GM19035 (cell line): Measurements from ENCODE around the gene RTN4RL2.

Experiments
- ATAC-seq: cut with Tn5 transposase; IDR thresholded peaks from one replicate; pipeline ENCODE4 v1.9.1; 2021; ENCODE audit not compliant: unreplicated experiment

The RTN4RL2 gene

DNA sequence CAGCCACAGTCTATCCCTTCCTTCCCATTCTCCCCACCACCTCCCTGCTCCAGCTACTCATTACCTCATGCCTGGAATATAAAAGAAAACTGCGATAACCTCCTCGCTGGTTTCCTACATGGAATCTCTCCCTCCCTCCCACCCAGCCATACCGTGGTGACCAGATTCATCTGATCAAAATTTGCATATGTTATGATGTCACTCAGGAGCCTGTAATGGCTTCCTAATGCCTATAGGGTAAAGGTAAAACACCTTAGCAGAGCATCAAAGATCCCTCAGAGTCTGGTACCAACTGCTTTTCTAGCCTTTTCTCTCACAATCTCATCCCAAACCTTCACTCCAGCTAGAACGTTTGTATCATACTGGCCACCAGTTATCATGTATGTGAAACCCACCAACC, 19.6 kb downstream of the RTN4RL2 start:
- no peak for ATAC-seq

DNA sequence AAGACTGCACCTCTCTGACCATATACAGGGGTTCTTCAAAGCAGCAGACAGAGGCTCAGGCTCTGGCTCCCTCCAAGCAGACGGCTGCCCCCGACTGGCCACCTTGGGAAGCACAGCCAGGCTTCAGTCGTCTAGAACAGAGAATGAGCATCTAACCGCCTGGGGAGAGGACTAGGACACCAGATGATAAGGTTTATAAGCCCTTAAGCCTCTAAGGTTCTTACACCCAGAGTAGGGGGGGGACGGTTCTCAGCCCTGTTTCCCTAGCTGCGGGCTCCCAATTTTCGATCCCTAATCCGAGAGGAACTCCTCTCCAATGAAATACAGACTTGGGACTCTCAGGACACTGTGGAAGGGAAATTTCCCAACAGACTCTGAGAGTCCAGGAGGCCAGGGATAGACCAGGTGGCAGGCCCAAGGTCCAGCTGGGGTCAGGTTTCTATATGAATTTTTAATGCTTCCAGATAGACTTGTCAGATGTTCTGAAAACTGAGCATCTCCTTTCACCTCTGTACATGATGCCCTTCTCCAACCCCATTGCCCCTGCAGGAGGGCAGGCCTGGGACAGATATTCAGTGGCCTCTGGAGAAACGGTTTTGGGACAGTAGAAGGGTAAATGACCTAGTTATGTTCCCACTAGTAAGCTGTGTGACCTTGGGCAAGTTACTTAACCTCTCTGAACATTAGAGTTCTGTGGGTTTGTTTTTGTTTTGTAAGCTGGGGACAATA, 20.2 kb downstream of the RTN4RL2 start:
- no peak for ATAC-seq

DNA sequence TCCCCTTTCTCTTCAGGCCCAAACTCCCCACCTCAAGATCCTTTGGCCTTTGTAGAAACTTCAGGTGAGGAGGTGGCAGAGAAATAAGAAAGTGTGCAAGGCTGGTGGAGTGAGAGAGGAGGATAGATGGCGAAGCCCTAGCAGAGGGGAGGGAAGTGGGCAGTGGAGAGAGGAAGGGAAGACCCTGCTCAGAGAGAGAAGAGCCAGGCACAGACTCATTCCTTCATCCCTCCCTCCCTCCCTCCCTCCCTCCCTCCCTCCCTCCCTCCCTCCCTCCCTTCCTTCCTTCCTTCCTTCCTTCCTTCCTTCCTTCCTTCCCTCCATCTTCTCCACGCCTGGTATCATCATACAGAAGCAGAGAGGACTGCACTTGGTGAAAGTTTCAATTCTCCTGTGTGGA, 21.0 kb downstream of the RTN4RL2 start:
- ATAC-seq = no peak

DNA sequence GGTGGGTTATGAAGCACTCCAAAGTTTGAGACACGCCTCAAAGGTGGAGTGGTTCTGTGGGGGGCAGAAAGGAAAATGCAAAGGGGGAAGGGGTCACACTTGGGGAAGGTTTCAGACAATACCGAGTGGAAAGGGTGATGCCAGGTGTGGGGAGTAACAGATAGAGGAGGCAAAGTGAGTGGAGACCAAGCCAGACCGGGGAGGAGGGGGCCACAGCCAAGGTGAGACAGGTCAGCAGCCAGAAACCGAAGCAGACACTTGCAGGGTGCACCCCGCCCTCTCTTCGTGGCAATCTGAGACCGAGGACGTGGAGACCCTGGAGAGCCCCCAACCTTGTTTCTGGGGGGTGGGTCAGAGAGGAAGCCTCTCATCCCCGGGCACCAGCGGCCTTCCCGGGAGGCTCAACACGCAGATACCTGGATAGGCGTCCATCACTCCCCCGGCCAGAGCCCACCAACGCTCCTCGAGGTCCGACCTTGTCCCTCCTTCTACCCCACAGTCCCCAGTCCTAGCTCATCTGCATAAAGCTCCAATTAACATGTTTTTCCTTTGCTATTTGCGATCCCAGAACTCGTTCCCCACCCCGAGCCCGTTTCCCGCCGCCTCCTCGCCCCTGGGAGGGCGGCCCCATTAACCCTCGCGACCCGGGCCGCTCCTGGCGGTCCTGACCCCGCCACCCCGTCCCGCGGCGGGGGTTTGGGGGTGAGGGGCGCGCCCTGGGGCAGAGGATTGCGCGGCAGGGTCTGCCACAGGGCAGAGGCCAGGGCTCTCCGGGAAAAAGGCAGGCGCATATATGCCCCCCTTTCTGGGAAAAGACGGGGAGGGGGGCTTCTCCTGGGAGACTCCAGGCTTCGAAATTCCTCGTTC, 21.8 kb downstream of the RTN4RL2 start:
- ATAC-seq = no peak

DNA sequence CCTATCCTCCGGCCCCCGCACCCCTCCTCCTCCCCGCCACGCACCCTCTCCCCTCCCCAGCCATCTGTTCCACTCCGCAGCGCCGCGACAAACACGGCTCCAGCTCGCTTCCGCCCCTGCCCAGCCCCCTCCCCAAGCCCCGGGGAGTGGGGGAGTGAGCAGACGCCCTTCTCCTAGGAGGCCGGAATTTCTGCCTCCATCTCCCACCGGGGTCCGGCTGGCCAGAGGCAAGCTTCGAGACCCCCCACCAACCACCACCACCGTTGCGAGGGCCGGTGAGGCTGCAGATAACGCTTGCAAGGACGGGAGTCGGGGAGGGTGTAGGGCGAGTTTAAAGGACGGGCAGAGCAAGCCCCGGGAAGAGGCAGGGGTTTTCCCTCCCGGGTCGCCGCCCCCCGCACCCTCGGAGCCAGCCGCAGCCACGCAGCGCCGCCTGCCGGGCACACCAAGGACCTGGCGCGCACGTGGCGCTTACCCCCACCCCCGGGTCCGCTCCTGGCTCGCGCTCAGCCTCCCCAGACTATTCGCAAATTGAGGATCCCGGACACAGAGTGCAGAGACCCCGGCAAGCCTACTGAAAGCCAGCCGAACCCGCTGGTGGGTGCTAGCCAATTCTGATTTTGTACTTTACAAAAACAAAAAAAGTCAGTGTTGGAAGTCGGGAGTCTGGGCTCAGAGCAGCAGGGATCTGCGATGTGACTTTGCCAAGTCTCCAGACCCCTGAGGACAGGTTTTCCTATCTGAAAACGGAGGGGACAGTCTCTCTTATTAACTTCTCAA, 22.6 kb downstream of the RTN4RL2 start:
- ATAC-seq = no peak

DNA sequence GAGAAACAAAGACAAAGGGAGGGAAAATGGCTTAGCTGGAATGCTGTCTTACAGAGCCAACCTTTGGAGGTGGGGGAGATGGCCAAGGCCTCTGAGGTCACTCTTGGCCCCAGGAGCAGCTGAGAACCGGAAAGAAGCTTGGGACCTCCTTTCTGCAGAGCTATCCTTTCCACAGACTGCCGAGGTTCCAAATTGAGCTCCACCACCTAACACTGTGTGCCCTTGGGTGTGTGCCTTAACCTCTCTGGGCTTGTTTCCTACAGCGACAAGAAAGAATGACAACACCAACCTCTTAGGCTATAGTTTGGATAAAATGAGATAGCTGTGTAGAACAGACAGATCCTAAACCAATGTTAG, 23.2 kb downstream of the RTN4RL2 start:
- ATAC-seq = no peak

DNA sequence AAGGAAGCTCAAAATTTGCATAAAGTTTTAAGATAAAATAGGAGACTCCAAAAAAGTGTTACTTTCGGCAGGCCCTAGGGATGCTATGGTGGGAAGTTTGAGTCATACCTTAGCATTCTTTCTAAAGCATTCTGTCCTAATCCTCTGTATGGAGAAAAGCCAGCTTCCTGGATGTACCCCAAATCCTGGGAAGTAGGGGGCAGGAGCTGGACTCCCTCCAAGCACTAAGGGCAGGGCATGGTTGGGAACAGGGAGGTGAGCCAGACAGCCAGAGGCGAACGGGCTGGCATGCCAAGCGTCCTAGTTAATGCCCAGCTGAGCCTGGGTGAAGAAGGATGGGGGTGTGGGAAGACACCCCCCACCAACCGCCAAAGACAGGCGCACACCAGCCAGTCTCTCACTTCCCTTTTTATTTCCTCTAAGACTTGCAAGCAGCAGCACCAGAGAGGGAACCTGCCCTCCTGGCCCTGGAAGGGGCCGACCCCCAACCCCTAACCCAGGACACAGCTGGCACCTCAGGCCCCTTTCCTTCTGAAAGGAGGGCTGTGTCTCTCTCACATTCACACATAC, 23.9 kb downstream of the RTN4RL2 start:
- ATAC-seq = no peak

DNA sequence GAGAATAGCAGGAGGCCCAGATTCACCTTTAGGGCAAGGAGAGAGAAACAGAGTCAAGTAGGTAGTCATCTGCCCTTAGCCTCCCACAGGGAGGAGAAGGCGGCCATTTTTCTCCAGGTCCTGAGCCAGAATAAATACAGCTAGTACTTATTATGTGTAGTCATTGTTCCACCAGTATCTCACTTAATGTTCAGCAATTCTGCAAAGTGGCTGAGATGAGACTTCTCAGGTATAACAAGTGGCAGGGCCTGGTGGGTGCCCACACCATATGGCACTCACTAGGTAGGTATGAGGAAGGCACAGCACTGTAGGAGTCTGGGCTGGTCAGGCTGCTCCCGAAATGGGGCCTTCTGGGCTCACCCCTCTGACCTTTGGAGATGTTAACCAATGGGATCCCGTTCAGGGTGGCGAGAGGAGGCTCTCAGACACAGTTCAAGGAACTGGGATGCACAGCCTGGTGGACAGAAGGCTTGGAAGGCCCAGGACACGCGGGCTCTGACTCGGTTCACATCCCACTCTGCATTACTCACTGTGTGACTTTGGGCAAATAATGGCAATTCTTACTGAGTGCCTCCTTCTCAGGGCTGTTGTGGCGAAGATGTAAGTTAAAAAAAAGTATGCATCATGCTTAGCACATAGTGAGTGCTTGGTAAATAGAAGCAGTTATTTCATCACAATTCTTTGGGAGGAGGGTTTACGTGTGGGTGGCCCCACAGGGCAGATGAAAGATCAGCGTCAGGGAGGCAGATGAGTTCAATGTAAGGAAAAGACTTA, 25.1 kb downstream of the RTN4RL2 start:
- ATAC-seq = no peak

DNA sequence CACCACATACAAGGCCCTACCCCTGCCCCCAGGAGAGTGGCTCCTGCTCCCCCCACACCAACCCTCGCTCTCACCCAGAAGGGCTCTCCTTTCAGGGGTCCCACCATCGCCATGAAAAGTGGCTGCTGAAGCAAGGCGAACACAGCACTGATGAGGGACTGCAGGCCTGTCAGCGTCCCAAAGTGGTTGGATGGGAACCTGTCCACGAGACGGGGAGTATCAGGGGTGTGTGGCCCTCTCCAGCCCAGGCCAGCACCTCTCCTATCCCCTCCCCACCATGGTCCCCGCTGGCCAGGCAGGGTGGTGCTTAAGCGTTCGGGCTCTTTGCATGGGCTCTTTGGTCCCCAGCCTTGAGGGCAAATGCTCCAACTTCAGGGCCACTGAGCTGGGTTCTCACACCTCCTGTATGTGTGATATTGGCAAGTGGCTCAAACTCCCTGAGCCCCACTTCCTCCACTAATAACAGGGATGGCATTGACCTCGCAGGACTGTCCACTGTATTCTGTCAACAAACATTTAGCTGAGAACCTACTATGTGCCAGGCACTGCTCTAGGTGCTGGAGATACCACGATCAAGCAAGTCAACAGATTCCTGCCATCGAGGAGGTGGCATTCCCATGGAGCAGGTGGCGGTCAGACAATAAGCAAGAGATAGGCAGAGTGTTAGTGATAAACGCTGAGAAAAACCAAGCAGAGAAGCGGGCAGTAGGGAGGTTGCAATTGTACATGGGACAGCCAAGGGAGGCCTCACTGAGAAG, 26.9 kb downstream of the RTN4RL2 start:
- ATAC-seq = no peak

DNA sequence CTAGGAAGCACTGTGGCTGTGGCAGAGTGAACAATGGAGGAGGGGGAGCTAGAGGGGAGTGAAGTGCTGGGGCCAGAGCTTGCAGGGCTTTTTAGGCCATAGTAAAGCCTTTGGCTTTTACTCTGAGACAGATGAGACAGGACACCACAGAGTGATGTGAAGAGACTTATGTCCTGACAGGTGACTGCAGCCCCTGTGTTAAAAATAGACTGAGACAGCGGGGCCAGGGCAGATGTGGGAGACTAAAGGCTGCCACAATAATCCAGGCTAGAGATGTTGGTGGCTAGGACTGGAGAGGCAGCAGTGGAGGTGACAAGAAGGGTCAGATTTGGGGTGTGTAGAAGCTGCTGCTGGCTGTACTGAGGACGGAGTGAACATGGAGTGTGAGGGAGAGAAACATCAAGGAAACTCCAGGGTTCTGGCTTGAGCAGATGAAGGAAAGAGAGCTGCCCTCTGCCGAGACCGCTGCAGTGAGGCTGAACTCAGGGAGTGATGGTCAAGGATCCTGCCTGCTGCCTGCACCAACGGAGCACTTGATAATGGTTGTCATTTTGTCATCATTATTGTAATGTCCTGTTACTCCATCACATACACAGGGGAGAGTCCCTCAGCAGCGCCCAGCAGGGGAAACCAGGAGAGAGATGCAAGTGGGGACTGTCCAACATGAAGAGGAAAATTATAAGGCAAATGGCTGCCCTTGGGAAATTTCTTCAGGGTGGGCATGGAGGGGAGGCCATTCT, 27.8 kb downstream of the RTN4RL2 start:
- ATAC-seq = no peak

DNA sequence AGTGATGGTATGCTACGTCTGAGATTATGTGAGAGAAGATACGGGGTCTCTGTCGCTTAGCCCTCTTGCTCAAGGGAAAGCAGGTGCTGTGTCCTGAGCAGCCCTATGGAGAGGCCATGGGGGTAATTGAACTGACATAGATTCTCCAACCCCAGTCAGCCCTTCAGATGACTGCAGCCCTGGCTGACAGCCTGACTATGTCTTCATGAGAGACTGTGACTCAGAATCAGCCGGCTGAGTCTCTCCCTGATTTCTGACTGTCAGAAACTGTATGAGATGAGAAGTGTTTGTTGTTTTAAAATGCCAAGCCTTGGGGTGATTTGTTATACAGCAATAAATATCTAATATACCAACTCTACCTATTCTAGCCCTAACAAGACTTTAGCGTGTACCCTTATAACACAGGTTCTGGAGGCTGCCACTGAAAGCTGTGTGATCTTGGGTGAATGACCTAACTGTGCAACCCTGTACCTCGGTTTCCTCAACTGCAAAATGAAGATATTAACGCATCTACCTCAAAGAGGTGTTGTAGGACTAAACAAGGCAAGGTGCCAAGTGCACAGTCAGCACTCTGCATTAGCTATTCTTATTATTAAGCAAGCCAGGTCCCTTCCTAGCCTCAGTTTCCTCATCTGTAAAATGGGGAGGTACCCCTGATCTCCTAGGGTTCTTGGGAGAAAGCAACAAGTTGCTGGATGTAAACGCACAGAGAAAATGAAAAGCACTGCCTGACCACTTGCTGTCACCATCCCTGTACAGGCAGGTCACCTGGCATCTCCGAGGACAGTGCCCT, 30.3 kb downstream of the RTN4RL2 start:
- no peak for ATAC-seq

DNA sequence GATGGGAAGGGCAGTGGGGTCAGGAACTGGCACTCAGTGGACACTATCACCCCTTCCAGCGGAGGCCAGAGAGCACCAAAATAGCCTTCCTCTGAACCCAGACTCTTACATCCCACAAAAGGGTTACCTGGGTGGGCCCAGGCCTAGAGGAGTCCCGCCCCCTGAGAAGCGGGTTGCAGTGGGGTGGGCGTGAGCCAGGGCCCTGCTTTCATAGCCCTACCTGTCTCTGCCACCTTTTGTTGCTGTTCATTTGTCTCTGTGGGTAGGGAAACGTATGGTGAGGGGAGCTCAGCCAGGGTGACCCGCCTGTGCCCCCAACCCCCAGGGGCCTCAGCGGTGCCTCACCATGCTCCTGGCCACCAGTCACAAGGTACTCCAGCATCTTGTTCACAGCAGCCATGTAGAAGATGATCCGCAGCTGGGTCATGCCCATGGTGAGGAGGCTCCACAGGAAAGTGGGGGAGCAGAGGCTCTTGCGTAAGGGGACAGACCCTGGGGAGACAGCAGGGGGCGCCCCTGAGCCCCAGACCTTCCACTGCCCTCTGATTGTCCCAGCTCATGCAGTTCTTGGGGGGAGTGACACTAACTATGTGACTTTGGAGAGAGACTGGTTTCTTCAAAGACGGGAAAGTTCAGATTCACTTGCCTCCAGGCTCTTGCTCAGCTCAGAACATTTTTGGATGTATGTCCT, 31.2 kb downstream of the RTN4RL2 start:
- ATAC-seq = no peak

DNA sequence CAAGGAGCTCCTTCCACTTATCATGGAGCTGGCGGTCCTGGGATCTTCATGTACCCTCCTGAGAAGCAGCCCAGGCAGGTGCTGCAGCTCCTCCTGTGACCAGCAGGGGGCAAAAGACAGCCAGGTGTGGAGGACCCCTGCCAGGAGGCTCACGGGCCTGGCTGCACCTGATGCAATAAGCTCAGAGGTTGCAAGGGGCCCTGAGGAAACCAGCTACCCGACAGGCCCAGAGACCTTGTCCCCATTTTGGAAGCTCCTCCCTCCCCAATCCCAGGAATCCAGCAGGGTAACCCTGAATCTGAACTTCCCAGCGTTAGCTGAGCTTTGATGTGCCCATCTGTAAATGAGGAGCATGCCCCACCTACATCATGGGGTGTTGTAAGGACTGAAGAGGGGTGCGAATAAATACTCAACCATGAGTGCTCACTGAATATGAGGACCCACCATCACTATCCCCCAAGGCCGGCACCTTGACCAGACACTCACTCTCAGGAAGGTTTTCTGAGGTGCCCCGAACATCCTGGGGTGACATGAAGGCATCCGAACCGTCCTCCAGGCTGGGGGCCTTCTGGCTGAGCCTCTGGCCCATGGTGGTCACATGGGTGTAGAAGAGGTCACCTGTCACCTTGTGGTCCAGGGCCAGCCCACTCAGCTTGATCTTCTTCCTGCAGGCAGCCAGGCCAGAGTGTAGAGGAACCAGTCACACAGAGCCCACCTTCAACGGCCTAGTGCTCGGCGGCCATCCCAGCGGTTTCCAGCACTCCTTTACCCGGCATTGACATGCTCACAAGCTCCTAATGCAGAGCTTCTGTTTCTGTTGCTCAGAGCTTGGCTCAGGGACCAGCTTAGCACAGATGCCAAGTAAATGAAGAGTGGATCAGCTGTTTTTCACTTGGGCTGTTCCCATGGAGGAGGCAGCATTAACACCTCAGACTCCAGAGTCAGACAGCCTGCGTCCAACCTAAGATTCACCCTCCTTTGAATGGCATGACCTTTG, 33.5 kb downstream of the RTN4RL2 start:
- ATAC-seq = peak; percentile 77

DNA sequence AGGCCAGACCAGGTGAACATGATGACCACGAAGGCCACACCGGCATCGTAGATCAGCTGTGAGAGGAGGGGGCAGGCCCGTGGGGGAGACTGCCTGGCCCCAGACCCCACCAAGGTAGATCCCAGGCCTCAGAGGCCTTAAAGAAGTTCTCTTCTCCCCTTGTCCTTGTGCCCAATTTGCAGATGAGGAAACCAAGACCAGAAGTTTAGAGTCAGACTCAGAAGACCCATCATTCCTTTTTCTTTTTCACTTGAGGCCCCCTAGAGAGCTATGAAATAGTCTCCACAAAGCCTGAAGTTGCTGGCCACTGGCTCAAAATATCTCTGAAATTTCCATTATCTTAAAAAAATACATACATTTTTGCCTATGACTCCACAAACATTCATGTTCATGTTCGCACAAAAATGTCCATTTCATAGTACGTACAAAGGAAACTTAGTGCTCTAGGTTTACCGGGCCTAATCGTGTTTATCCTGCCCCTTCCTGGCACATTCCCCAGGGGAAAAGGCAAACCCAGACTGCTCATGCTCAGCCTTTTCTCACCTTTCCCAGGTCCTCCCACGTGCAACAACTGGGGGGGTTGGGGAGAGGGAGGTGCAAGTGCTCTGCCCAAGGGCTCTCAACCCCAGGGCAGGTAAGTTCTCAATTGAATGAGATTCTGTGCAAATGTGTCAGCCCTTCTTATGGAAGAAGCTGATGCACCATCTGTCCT, 35.9 kb downstream of the RTN4RL2 start:
- ATAC-seq = no peak

DNA sequence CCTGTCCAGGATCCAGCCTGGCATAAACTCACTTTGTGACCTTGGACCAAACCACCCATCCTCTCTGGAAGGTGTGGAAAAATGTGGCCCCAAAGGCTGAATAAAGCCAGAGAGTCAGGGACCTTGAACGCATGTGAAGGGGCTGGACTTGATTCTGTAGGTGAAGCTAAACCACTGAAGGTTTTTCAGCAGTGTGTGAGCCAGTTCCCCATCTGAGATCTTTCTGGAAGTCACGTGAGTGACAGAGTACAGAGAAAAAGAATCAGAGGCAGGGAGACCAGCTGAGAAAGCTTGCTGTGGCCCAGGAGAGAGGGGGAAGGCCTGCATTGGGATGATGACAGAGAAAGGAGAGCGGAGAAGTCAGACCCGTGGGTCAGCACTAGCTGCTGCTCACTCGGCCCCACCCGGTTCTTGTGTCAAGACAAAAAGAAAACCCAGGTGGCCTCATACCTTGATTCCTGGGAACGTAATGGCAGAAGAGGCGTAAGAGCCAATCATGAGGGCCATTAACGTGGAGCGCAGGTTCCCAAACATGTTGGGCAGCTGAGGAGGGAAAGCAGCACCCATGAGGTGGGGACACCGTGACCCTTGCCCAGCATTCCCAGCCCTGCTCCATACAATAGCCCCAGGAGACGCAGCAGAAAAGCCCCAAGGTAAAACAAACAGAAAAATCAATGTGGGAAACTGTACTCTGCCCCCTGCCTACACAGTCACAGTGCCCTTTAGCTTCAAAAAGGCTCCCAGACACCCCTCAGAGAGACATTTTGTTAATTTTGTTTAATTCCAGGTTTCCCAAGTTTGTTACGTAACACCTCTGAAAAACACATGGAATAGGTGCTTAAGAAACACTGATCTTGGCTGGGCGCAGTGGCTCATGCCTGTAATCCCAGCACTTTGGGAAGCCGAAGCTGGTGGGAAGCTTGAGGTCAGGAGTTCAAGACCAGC, 37.2 kb downstream of the RTN4RL2 start:
- ATAC-seq = no peak
